ENCODE results near the gene ZCCHC24. TPM values are rescaled to one million over a fixed set of nuclear protein-coding genes. Genes with fewer than 3 reads are reported as not detected.

ZCCHC24 gene
- total RNA-seq, 1 experiment from 2014 or later: 3.8 TPM

GRCh38 chr10:79459243-79459642, 13.8 kb upstream of the ZCCHC24 start:
- no peak overlapping the region for H3K4me3 Mint-ChIP-seq
- Histone ChIP-seq H4K20me1 (ENCODE audit: control insufficient read depth, insufficient read depth, insufficient read length) (no peaks in the 10 kb centered on the region), H3K4me1 (ENCODE audit: insufficient read depth, low read length) (no peaks in the 10 kb centered on the region), H3K23ac (ENCODE audit: insufficient read length, low read depth, low read length) (no peak overlapping the region), H4K8ac (replicated peaks; ENCODE audit: insufficient read length, low read depth, low read length) (no peak overlapping the region), H3T11ph (ENCODE audit: low read length) (no peak overlapping the region), H3K27ac (ENCODE audit: insufficient read length, low read depth, low read length) (no peak overlapping the region), H2AK5ac (ENCODE audit: insufficient read length, low read length) (no peak overlapping the region), H3K56ac (ENCODE audit: insufficient read length, low read depth, low read length) (no peak overlapping the region), H2BK12ac (ENCODE audit: insufficient read length, low read depth, low read length) (no peak overlapping the region), H3K9ac (ENCODE audit: extremely low read depth, insufficient read length, low read length) (no peak overlapping the region), H3K23me2 (ENCODE audit: insufficient read length, low read depth, low read length, poor library complexity, severe bottlenecking) (no peaks in the 10 kb centered on the region), H2BK20ac (ENCODE audit: low read depth, low read length, poor library complexity, severe bottlenecking) (no peak overlapping the region), H3K79me1 (ENCODE audit: insufficient read depth, low read depth, low read length, poor library complexity, severe bottlenecking) (no peaks in the 10 kb centered on the region), H4K91ac (ENCODE audit: insufficient read length, low read depth, low read length) (no peak overlapping the region), H3K14ac (ENCODE audit: insufficient read depth, low read length) (no peak overlapping the region), H2AFZ (ENCODE audit: low read length) (no peak overlapping the region), H3K18ac (ENCODE audit: insufficient read length, low read depth, low read length) (no peak overlapping the region), H2BK15ac (ENCODE audit: low read depth, low read length) (no peak overlapping the region), H2BK120ac (ENCODE audit: low read depth, low read length, poor library complexity, severe bottlenecking) (no peak overlapping the region), H3K27me3 (ENCODE audit: insufficient read depth, low read length) (no peaks in the 10 kb centered on the region; the same call in 1 of the 2 replicates), H3K79me2 (ENCODE audit: insufficient read depth, low read length) (no peaks in the 10 kb centered on the region), H2BK5ac (ENCODE audit: insufficient read length, low read length) (no peak overlapping the region), H3K9me3 (ENCODE audit: control insufficient read depth, low read depth, low read length) (no peaks in the 10 kb centered on the region), H3K4me2 (ENCODE audit: insufficient read depth, insufficient read length, low read length) (no peak overlapping the region), H4K5ac (ENCODE audit: insufficient read length, low read depth, low read length) (no peak overlapping the region), H3K4ac (ENCODE audit: low read depth, low read length) (no peak overlapping the region)
- peaks cover 26% of the 10 kb centered on the region for H3K27me3 Mint-ChIP-seq (ENCODE audit: low read depth)
- no peak overlapping the region for H3K27ac Mint-ChIP-seq
- no peak for TF ChIP-seq CTCF (conservative IDR thresholded peaks at IDR 0.05)
- DNase-seq: no peak
- no CpG with 5 or more reads among the region's 1 CpG for WGBS (ENCODE audit: extremely low coverage, insufficient read length, low lambda C conversion rate)
- H3K4me1 Mint-ChIP-seq: no peaks in the 10 kb centered on the region
- no peaks in the 10 kb centered on the region; a peak in 1 of 5 replicates for H3K9me3 Mint-ChIP-seq
- no peaks in the 10 kb centered on the region for H3K36me3 Mint-ChIP-seq (ENCODE audit: insufficient read depth in 1 of 3, low read depth in 3 of 3)
